ENCODE data around the gene LAPTM5.
"Not testable (repeated sequence)": the region's sequence is repeated elsewhere in the genome, so short reads cannot be mapped to it uniquely, and the experiment has no call there.

LAPTM5 gene

DNA sequence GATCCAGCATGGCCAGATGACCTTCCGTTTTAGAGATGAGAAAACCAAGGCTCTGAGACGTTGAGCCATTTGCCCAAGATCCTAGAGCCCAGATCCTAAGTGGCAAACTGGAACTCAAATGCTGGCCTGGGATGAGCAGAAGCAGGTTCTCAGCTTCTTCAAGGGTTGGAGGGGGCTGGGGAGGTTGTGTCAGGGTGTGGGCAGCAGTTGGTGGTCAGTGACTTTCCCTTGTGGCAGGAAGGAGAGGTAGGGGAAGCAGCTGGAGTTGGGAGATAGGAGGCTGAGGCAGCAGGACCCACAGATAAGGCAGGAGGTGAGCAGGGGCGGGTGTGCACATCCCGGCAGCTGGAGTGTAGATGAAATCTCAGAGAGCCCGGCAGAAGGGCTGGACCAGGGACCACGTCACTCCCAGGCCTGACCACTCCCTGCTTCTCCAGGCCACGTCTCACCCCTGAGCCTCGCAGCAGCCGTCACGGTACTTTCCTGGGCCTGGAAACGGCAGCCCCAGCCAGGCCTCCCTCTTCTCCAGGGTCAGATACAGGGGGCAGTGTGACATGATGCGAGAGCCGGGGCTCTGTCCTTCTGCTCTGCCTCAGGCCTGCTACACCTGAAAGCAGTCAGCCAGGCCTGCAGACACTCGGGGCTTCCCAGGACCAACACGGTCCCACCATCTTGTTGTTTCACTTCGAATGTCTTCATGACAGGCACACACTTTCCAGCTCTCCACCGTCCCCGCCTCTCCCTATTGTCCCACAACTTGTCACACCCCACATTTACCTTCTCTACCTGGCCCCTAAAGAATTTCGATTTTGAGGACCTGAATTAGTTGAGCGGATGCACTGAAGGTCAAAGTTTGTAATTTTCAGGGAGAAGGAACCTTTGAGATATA is 11.5 kb upstream of the LAPTM5 start:
- no peak for DNase-seq

DNA sequence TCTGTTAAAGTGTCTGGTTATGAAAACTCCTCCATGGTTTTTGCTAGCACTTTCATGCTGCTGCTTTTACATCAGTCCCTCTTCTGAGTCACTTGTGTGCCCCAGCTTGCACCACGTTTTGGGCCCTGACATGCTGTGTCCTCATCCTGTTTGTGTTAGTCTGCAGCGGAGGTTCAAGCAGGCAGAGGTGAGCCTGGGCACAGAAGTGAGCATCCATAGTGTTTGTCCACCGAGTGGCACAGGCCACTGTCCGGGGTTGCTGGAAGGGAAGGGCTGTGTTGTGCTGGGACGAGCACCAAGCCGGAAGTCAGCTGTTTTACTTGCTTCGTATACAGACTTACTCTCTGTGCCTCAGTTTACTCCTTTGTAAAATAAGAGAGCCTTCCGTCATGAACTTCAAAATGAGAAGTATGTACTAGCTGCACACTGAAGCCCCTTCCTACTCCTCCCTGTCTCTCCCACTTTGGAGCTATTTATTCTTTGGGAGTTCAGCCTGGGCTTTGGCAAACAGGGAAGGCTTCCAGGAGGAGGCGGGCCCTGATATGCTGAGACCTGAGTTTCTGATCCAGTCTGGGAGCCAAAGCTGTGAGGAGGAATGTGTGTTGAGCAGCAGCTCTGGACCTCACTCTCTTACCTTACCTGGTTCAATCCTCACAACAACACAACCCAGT is 10.7 kb upstream of the LAPTM5 start:
- no peak for DNase-seq

GRCh38 chr1:30766948-30767347 is 9.4 kb upstream of the LAPTM5 start:
- DNase-seq: not testable (repeated sequence)

- DNase-seq: no peak
These were observed 8.2 kb upstream of the LAPTM5 start for GRCh38 chr1:30765556-30766434.

- DNase-seq: no peak
These were observed 7.5 kb upstream of the LAPTM5 start for GRCh38 chr1:30764939-30765555.

GRCh38 chr1:30764396-30764795 is 6.8 kb upstream of the LAPTM5 start:
- no peak for DNase-seq

- no peak for DNase-seq
These were observed 6.2 kb upstream of the LAPTM5 start for GRCh38 chr1:30763651-30764248.

- no peak for DNase-seq
These were observed 5.5 kb upstream of the LAPTM5 start for GRCh38 chr1:30762930-30763650.

DNA sequence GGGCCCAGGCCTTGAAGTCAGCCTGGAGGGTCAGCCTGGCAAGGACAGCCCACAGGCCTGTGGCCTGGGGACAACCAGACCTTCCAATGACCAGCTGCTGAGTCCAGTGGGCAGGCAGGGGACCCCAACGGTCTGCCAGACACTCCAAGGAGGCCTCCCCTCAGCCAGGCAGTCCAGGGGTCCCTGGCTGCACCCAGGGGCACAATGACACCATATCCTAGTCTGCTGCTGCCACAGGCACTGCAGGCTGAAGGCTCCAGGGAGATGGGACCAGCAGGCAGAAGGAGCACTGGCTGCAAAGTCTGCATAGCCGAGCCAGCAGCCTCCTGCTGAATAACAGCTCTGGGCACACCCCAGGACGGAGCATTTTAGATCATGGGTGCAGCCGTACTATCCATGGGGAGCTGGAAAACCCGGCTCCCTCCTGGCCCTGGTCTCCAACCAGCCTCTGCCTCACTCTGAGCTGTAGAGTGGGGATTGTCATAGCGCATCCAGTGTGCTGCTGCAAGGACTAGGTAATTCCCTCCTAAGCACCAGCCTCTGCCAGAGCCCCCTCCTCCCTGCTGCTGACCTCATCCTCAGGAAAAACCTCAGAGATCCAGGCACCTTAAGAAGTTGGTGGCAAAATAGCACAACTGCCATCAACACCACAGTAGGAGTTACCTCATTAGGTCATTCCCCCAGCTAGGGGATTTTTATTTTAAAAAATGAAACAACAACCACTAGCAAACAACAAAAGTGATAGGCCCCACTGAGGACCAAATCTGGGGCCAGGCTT is 4.8 kb upstream of the LAPTM5 start:
- DNase-seq: no peak

DNA sequence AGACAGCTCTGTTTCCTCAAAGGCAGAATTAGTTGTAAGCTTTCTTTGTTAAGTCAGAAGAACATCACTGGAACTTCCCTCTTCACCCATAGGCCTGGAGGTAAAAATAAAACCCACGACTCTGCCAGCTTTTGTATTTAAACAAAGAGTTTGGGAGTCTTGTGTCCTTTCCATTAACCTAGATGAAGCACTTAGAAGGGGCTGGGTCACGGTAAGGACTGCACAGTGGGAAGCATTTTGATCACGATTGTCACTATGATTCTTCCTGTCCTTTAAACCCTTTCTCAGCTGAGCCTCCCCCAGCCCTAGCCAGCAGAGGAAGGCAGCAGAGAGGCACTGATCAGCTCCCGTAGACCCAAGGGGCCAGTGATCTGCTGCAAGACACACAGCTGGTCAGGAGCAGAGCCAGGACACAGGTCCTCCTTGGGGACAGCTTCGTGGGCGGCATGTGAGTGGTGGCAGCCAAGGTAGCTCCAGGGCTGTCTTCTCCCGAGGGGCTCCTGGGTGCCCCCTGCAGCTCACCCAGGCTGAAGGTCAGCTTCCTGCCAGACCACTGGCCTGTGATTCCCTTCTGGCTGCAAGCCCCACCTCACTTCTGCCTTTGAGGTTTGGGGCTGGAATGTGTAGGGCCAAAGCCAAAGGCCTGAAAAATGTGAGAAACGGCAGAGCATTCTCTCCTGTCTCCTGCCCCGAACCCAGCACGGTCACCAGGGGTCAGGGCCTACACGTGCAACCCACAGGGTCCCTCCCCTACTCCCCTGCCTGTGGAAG is 4.0 kb upstream of the LAPTM5 start:
- no peak for DNase-seq

DNA sequence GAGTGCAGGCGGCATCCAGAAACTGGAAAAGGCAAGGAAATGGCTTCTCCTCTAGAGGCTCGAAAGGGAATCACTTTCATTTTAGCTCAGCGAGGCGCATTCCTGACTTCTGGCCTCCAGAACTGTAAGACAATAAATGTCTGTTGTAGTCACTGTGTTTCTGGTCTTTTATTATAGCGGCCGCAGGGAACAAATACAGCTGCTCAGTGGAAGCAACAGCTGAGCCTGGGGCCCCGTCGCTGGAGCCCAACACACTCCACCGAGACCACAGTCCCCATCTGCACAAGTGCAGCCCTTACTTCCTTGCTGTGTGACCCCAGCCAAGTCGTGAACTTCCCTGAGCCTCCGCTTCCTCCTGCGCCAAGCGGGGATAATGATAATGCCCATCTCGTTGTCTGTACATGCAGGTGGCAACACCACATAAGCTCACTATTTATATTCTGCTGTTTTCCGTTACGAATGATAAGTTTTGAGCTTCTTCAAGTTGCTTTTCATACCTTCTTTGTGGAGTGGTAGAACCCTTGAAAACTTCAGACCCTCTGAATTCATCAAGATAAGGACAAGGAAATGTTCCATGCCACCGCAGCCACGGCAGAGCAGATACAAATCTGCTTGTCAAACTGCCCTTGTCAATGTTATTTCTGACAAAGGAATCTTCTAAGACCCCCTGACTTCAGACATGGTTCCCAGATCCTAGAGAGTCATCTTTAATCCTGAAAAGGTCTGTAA is 3.2 kb upstream of the LAPTM5 start:
- no peak for DNase-seq

DNA sequence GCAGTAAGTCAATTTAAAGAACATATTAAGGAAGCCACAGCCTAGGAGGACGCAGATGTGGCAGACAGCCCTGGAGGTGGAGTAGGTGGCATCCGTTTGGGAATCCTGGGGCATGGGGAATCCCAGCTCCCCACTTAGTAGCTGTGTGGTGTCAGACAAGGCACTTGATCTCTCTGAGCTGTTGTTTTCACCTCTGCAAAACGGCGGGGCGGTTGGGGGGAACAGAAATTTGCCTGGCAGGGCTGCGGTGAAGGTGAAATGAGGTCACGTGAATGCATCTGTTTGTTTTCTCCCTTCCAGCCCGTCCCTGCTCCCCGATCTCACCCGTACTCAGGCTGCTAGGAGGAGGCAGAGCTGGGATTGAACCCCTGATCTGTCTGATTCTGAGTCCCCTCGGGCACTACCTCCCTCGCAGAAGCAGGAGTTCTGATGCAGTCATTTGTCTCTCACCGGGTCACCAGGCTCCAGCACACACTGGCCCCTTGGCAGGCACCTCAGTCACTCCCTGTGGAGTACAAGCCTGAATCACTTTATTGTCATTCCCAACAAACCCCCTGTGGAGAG is 2.2 kb upstream of the LAPTM5 start:
- no peak for DNase-seq

- DNase-seq: no peak
These were observed 1.3 kb upstream of the LAPTM5 start for GRCh38 chr1:30758785-30759380.

DNA sequence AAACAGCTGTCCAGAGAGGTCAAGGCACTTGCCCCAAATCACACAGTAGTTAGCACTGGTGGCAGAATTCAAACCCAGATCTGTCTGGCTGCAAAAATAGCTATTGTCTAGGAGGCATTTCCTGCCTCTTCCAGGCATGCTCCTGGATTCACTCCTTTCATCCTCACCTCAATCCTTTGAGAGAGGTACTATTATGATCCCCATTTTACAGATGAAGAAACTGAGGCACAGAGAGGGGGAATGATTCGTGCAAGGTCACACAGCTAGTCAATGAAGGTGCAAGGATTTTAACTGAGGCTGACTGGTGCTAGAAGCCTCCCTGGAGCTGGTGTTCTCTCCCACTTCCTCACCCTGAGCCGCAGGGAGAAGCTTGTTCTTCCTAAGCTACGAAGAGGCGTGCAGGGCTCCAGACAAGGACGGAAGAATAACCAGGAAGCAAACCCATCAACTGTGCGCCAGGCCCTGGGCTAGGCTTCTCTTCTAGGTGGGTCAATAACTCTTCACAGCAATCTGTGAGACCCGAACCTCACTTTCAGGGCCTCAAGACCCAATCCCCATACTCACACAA is 631 bp upstream of the LAPTM5 start:
- no peak for DNase-seq

DNA sequence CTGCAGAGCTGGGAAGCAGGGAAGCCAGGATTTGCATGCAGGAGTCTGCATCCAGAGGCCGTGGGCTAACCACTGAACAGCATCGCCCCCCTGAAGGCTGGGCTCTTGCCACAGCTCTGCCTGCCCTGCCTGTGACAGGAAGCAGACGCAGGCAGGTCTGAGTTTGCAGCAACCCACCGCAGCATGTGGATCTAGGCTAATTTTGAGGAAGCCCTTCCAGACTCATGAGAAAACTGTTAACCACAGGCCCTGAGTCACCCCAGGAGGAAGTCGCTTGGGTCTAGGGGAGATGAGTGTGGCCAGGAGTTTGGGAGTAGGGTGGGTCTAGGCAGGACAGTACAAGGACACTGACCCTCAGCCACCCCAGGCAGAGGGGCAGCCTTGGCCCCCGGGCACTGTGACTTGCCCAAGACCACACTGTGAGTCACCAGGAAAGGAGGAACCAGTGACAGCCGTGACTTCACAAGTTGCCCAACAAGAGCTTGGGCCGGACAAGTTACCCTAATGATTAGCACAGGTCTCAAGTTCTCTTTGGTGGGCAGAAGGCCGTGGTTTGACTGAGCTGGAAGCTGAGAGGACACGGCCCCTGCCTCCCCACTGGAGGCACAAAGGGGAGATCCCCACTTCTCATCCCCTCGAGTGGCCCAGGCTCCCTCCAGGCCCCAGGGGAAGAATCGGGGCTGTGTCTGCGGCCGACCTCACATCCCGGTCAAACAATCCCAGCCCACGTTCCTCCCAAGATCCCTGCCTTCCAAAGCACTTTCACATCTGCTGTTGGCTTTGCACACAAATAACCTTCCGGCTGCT is 826 bp downstream of the LAPTM5 start:
- no peak for DNase-seq

- no peak for DNase-seq
These were observed 1.4 kb downstream of the LAPTM5 start for GRCh38 chr1:30756206-30756544.

DNA sequence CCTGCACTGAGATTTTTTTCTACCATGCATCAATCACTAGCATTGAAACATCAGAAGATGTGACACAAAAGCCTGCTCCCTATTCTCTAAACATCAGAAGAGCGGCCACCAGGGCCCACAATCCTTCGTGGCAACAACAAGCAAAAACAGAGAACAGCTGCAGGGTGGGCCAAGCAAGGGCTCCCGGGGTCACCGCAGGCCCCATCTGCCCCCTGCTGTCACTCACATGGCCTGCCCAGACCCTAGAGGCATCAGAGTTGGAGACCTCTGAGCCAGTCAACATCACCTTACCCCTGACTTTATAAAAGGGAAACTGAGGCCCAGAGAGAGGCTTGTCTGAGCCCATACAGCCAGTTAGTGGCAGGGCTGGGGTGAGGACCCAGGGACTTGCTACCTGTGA is 1.8 kb downstream of the LAPTM5 start:
- DNase-seq: no peak

GRCh38 chr1:30755334-30755733 is 2.2 kb downstream of the LAPTM5 start:
- DNase-seq: no peak

Data from NCI-H1694 (cell line).